KOPT-K1 (cell line): Measurements from ENCODE around the gene IMMP1L.

Source experiments
- H3K27ac ChIP-seq: fragments of 200-600 bp; sonication (generic); 2 replicates; pipeline ENCODE4 v1.5.1; 2016; ENCODE audit warnings: antibody characterized with exemption, mild to moderate bottlenecking, low read depth, low read length; ENCODE audit not compliant: poor library complexity, severe bottlenecking
- H3K36me3 ChIP-seq: fragments of 200-600 bp; sonication (generic); 2 replicates; pipeline ENCODE4 v1.5.1; 2017; ENCODE audit warnings: antibody characterized with exemption, mild to moderate bottlenecking, low read length, moderate library complexity; ENCODE audit not compliant: insufficient read depth
- H3K9me3 ChIP-seq: fragments of 200-600 bp; sonication (generic); 2 replicates; pipeline ENCODE4 v1.5.1; 2017; ENCODE audit warnings: antibody characterized with exemption, low read length, mild to moderate bottlenecking; ENCODE audit not compliant: insufficient read depth, poor library complexity, severe bottlenecking

Gene IMMP1L

DNA sequence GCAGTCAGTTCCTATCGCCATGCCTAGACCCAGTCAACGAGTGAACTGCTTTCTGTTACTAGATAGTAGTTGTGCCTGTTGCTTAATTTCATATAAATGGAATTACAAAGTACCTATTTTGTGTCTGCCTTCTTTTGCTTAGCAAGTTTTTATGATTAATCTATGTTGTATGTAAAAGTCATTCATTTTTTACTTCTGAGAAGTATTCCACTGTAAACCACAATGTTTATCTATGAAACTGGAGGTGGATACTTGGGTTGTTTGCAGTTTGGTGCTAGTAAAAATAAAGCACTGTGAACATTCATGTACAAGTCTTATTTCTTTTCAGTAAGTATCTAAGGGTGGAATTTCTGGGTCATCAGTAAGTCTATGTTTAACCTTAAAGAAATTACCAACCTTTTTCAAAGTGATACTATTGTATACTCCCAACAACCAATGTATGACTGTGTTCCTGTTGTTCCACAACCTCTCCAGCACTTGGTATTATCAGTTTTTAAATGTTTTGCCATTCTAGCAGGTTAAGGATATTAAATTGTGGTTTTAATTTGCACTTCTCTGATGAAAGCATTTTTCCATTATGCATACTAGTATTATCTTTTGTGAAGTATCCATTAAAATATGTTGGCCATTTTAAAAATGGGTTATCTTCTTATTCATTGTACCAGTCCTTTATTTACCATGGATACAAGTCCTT lies 71.5 kb downstream of the IMMP1L start:
- Histone ChIP-seq H3K27ac (no peak overlapping the region), H3K36me3 (peaks cover 4% of the 10 kb centered on the region; the same call in 1 of the 2 replicates), H3K9me3 (peaks cover 4% of the 10 kb centered on the region)

DNA sequence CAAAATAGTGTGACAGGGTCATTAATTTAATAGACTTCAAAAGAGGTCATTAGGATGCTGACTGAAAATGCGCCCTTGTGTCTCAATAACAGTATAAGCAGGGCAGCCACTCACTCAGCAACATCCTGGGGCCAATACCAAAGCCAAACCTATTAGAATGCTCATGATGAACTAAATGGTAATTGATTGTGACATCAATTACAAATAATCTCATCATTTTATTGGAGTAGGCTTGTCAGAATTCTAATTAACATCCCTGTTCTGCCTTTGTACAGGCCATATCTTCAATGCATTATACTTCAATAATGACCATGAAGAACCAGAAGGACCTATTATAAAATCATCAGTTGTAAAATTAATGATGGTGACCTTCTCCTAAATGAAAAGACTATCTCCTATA lies 75.6 kb downstream of the IMMP1L start:
- Histone ChIP-seq H3K36me3 (peaks cover 29% of the 10 kb centered on the region), H3K9me3 (peaks cover 4% of the 10 kb centered on the region), H3K27ac (no peak overlapping the region)

DNA sequence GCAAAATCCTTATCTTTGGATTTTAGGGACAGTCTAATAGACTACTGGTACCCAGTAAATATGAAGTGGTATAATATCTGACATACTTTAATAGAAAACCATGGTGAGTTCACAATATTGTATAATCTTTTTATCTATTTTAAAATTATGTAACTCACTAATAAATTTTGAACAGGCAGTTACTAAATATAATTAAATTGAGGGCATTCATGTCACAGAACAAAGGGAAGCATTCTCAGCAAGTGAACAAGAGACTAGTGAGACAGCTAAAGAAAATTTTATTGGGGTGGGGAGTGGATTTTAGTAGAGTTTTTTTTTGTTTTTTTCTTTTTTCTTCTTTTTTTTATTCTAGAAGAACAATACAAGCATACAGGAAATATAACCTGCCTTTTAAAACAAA lies 84.8 kb downstream of the IMMP1L start:
- Histone ChIP-seq H3K27ac (no peak overlapping the region), H3K36me3 (peaks cover 7% of the 10 kb centered on the region), H3K9me3 (no peaks in the 10 kb centered on the region)

DNA sequence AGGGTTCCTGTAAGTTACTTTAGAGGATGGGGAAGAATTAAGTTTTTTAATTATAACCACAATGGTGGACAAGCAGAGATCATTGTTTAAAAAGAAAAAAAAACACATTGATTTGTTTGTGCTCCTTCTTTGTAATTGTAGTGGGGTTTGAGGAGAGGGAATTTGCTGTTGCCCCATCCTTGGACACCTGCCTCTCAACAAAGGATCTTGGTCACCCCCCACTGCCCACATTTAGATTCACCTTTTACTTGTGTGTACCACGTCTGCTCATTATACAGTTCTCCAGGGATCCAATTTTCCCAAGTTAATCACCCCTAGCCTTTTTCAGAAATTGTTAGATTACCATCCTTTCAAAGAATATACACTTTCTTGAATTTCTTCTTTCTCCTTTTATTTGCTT lies 86.7 kb downstream of the IMMP1L start:
- no peaks in the 10 kb centered on the region for H3K9me3 ChIP-seq
- no peak overlapping the region for H3K27ac ChIP-seq
- peaks cover 7% of the 10 kb centered on the region; the same call in 1 of the 2 replicates for H3K36me3 ChIP-seq

DNA sequence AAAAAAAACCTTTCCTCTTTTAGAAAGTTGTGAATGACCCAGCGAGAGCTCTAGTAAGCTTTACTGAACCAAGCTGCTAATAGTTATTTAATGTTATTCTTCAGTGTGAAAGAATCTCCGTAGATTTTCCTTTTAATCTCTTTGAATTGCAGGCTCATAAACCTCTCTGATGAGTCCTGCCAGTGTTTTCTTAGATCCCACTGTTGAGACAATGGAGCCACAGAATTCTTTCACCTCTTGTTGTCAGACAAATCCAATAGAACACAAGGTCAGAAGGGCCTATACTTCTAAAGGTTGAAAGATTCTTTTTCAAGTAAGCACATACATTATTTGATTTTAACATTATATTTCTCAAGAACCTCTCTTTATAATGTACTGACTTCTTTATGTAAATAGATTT lies 87.6 kb downstream of the IMMP1L start:
- Histone ChIP-seq H3K27ac (no peak overlapping the region), H3K9me3 (no peaks in the 10 kb centered on the region), H3K36me3 (peaks cover under 1% of the 10 kb centered on the region; the same call in 1 of the 2 replicates)

DNA sequence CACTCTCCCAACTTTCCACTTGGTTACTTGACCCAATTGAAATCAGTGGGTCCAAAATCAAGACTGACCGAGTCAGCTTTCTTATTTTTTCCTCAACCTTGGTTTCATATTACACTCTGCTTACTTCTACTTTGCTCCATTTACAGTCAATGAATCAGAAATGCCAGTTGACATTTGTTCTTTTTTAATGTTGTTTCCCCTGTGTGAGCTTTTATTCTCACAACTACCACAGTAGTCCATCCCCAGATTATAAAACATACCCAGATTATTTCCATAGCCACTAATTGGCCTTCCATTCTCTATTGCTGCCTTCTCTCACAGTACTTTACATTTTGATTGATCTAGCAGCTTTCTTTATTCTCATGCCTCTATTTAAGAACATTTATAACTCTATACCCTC lies 89.8 kb downstream of the IMMP1L start:
- no peak overlapping the region for H3K27ac ChIP-seq
- no peaks in the 10 kb centered on the region for H3K9me3 ChIP-seq
- 0 out of 2 replicates have a peak, but pooled peaks cover 5% of the 10 kb centered on the region for H3K36me3 ChIP-seq

DNA sequence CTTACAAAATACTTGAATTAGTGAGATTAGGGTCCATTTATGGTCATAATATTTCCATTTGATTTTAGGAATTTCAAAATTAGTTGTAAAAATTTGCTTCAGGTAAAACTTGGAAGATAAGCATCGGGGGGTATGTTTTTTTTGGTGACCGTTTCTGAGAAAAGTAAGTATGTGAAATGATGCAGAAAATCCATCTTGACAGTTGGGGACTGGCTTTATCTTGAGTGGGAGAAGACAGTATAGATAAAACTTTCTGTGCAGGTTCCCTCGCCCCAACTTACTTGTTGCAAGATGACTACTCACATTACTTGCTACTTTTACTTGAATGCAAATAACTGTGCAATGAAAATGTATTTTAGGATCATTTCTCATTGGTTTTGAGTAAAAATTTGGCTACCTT lies 90.3 kb downstream of the IMMP1L start:
- Histone ChIP-seq H3K27ac (no peak overlapping the region), H3K9me3 (no peaks in the 10 kb centered on the region), H3K36me3 (0 out of 2 replicates have a peak, but pooled peaks cover 5% of the 10 kb centered on the region)

DNA sequence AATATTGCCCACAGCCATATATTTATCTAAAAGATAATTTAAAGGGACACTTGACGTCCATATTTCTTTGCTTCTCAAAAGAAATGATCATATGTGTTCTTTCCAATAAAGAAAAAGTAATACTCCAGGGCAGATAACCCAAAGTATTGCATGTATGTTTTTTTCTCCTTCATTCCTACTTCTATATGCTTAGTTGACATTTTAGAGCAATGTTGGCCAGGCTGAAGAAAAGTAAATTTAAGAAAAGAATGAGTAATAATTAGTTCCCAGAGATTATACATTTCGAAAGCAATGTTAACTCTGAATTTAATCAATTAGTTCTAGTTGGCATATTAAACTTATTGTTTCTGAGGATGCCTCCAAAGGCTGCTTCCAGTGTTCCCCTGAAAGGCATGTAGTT lies 91.6 kb downstream of the IMMP1L start:
- Histone ChIP-seq H3K9me3 (no peaks in the 10 kb centered on the region), H3K36me3 (0 out of 2 replicates have a peak, but pooled peaks cover 5% of the 10 kb centered on the region), H3K27ac (no peak overlapping the region)

DNA sequence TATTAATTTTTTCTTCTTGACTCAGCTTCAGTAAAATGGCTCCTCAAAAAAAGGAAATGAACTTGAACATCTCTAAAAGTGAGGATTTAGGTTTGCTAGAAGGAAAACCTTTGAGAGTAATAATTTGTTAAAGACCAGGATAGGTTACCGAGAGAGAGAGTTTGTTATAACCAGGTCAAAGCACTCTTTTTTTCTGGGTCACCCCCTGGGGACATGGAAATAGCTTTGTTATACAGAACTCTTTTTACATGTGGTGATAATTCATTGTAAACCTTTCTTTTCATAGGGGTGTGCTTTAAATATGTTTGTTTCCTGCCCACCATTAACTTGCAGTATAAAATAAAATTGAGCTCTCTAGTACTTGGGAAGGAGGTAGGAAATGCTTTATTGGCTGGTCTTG lies 92.1 kb downstream of the IMMP1L start:
- Histone ChIP-seq H3K36me3 (0 out of 2 replicates have a peak, but pooled peaks cover 5% of the 10 kb centered on the region), H3K9me3 (no peaks in the 10 kb centered on the region), H3K27ac (no peak overlapping the region)

DNA sequence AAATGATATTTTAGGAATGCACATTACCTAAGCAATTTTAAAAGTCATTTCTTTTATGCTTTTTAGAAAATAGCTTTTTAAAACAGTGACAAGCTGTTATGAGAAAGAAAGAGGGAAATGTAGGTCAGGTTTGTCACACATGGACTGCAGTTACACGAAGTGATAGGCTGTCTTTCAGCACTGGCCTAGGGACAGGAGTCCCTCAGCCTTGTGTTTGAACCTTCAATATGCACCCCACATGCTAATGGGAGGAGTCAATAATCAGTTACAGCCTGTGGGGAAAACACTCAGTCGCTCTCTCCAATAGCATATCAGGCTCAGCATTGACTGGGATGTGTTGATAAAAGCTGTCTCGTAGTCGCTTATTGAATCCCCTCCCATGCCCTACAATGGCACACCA lies 94.0 kb downstream of the IMMP1L start:
- Histone ChIP-seq H3K36me3 (0 out of 2 replicates have a peak, but pooled peaks cover 5% of the 10 kb centered on the region), H3K9me3 (no peaks in the 10 kb centered on the region), H3K27ac (no peak overlapping the region)

DNA sequence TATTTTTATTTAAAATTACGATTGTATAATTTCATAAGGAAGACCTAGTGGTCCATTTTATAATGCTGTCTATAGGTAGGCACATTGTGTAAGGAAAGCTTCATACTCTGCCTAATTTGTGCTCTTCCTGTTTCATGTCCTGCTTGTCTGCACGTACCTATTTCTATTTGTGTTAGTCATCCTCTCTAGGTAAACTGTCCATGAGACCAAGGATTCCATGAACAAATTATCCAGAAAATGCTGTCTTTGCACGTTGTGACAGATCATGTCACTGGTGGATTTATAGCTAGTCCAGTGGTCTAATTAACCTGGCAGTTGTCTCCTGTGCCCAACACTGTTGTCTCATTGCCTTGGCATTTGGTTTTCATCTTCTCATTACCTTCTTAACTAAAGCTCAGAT lies 95.1 kb downstream of the IMMP1L start:
- H3K9me3 ChIP-seq = no peaks in the 10 kb centered on the region
- no peak overlapping the region for H3K27ac ChIP-seq
- H3K36me3 ChIP-seq = 0 out of 2 replicates have a peak, but pooled peaks cover 5% of the 10 kb centered on the region

DNA sequence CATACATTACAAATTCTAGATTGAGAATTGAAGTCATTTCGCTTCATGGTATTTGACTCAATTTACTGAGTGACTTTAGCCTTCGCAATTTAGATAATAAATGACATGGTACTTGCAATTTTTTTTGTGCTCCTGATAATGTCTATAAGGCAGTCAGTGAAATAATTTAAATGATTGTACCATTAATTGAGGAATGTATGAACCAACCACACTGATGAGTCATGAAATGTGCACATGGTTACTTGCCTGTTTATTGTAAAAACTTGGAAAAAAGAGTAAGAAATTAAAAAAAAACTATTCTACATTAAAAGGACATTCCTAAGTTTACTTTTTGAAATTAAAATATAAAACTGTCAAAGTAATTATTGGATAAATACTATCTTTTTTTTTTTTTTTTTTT lies 96.5 kb downstream of the IMMP1L start:
- Histone ChIP-seq H3K36me3 (0 out of 2 replicates have a peak, but pooled peaks cover 5% of the 10 kb centered on the region), H3K27ac (no peak overlapping the region), H3K9me3 (no peaks in the 10 kb centered on the region)

DNA sequence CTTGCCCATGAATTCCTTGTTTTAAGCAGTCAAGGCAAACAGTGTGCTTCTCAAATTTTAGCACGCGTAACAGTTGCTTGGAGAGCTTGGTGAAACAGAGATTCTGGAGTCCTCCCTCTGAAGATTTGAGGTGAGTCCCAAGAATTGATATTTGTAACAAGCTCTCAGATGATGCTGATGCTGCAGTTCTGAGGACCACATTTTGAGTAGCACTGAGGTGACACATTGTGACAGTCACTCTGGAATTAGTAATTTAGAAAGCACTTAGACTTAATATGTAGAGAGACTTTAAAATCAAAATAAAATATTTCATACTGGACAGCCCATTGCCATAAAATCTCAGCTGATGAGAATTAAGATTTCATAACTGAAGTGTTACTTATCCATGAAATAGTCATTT lies 101.2 kb downstream of the IMMP1L start:
- no peak overlapping the region for H3K27ac ChIP-seq

DNA sequence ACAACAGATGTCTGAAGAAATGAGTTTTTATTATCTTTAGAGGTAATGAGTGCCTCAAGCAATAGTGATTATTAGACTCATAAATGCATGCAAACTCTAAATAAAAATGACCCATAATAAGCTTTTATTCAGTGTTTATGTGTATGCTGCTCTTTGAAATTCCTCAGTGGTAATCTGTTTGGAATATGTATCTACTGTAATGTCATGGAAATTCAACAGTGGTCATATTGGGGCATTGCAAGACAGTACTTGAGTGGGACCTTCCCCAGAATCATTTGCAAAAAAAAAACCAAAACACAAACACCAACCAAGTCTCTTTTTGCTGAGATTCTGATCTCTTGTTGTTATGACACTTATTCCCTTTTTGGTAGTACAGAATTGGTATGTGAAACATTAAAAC lies 104.8 kb downstream of the IMMP1L start:
- H3K27ac ChIP-seq = no peak overlapping the region
- H3K36me3 ChIP-seq = no peaks in the 10 kb centered on the region
- H3K9me3 ChIP-seq = no peaks in the 10 kb centered on the region

More for the DNA sequence above, 101.2 kb downstream of the IMMP1L start:
- Histone ChIP-seq H3K36me3 (no peaks in the 10 kb centered on the region), H3K9me3 (no peaks in the 10 kb centered on the region)

DNA sequence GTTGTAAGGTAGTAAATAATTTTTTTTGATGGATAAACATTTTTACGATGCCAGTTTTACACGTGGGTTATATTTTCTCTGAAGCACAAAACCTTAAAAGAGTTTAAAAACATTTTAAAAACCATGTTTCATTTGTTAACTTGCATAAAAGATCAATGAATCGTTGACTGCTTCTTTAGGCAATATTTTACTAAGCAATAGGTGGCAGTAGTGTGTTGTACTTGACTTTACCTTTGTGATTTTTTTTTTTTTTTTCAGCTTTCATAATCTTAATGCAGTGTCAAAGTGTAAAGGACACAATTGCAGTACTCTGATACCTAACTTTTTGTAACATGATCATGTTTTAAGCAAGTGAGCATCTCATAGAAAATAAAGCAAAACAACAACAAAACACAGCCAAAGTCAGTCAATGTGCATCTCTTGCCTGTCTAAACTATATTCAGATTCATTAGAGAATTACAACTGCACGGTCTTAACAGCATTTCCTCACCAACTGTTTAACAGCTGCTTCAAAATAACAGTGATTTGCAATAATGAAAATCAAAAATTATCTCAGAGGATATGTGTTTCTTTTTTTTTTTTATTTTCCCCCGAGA lies 112.1 kb downstream of the IMMP1L start:
- Histone ChIP-seq H3K9me3 (no peaks in the 10 kb centered on the region), H3K27ac (no peak overlapping the region), H3K36me3 (no peaks in the 10 kb centered on the region)

DNA sequence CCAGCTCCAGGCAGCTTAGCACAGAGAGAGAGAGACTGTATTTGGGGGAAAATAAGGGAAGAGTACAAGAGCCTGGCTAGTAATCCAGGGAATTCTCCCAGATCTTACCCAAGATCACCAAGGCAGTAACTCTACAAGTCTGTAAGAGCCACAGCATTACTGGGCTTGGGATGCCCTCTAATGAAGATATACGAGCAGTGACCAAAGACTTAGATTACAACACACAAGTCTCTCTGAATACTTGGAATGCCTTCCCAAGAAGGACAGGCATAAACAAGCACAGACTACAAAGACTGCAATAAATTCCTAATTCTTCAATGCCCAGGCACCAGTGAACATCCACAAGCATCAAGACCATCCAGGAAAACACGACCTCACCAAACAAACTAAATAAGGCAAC lies 122.0 kb downstream of the IMMP1L start:
- H3K36me3 ChIP-seq = 0 out of 2 replicates have a peak, but pooled peaks cover 3% of the 10 kb centered on the region
- no peaks in the 10 kb centered on the region for H3K9me3 ChIP-seq
- no peak overlapping the region for H3K27ac ChIP-seq
